T-helper 22 cell (primary cell): ENCODE data around the gene SLC25A20.
"Not testable (repeated sequence)": the region's sequence is repeated elsewhere in the genome, so short reads cannot be mapped to it uniquely, and the experiment has no call there.

Experiments used
- DNase-seq: peaks from one replicate; pipeline ENCODE4 v3.0.0-alpha.2; 2020; ENCODE audit warnings: low read depth

The SLC25A20 gene

GRCh38 chr3:48898383-48899234 is at the start of gene SLC25A20:
TSS of gene SLC25A20 (minus strand) at chr3:48898882. CDS start at chr3:48898794, 88 bp downstream.
- peak; percentile 74 for DNase-seq

- no peak for DNase-seq
Measured at GRCh38 chr3:48945891-48946549, 47.3 kb upstream of the SLC25A20 start.

- no peak for DNase-seq
Measured at GRCh38 chr3:48945432-48945831, 46.8 kb upstream of the SLC25A20 start.

DNA sequence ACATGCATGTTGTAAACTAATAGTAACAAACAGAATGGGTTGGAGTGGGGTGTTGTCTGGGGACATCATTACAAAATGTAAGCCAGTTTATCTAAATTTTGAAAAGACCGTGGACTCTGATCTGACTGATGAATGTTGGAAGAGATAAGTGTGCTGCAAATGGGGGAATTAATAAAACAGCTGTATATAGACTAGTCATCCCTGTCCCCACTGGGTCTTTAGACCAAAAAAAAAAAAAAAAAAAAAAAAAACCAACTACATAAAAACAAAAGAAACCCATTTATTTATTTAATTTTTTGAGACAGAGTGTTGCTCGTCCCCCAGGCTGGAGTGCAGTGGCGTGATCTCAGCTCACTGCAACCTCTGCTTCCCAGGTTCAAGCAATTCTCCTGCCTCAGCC is 40.0 kb upstream of the SLC25A20 start:
- DNase-seq = no peak

DNA sequence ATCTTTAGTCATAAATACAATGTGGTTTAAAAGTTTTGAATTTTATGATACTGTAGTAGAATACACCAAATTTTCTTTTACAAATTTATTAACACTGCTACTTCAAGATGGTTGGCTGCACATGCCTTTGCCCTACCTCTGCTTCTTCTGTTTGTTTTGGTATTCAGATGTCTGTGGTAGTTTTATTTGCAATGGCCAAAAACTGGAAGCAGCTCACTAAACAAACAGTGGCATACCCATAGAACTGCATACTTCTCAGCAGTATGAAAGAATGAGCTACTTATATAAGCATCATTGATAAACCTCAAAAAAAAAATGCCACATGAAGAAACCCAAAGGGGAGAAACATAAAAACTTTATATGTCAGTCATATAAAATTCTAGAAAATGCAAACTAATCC is 39.5 kb upstream of the SLC25A20 start:
- DNase-seq = no peak

- DNase-seq = no peak
Measured at GRCh38 chr3:48935530-48935929, 36.8 kb upstream of the SLC25A20 start.

DNA sequence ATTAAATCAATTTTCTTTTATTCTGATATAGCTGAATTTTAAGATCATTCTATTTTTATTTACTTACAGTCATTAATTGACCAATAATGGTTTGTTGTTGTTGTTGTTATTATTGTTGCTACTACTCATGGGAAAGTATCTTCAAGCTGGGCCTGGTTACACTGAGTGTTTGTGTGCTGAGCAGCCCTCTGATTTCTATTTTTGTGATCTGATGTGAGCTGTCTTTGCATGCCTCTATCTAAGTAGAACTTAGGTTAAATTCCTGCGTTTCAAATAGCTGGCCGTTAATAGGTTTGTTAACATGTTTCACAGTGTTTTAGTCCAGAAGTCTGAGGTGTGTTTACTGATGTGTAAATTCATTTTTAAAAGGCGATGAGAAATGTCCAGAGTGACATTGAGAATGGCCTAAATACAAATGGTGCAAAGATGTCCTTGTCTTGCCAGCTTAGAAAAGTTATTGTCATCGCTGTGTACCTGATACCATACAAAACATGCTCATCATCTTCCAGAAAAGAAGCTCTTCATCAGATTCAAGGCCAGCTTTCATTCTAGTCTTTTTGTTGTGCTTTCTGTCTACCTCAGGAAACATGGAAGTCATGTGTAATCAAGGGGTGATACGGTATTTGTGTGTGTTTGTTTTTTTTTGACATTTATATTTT is 35.8 kb upstream of the SLC25A20 start:
- DNase-seq = no peak

DNA sequence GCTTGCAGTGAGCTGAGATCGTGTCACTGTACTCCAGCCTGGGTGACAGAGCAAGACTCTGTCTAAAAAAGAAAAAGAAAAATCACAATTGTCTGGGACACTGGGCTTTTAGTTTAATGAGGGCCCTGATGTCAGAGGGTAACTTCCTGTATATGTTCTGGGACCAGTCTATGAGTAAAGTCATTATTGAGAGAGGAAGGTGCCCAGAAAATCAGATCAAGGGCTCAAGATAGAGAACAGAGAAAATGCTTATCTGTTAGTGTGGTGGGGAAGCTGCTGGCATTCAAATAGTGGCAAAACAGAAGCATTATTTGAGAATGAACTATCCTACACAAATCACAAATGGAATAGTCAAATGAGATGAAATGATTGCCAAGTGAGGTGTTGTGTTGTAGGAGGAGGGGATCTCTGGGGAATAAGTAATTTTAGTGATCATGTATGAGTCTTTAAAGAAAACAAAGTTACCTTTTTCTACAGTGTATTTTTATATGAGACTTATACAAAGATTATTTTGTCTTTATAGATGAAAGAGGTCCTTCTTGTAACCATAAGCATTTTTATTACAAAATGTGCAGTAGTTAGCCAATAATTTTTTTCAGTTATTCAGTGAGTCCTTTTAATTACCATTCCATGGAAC is 33.4 kb upstream of the SLC25A20 start:
- no peak for DNase-seq

GRCh38 chr3:48930590-48930989 is 31.9 kb upstream of the SLC25A20 start:
- DNase-seq = no peak

DNA sequence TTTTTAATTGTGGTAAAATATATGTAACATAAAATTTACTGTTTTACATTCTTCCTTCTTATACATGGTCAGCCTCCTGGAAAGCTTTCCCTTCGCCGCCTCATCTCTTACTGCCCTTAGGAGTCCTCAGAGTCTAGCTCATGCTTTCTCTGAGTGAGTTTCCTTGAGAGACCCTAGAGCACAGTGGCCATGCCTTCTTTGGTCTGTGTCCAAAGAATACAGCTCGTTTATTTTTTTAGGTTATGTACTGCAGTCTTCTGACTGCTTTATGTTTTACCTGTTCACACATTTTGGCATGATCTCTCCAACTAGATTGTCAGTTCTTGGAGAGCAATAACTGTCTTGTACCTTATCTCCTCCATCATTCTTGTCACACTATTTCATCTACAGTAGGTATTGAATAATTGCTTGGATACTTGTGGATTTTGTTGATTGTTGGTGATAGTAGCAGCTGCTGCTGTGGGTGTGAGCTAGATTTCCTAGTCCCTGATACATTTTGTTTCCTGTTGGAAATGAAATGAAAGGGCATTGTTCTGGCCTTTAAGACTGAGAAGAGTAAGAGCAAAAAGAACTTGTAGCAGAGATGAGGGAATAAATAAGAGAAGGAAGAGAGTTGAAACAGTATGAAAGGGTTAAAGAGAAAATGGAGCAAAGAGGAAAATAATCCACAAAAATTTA is 30.8 kb upstream of the SLC25A20 start:
- no peak for DNase-seq

DNA sequence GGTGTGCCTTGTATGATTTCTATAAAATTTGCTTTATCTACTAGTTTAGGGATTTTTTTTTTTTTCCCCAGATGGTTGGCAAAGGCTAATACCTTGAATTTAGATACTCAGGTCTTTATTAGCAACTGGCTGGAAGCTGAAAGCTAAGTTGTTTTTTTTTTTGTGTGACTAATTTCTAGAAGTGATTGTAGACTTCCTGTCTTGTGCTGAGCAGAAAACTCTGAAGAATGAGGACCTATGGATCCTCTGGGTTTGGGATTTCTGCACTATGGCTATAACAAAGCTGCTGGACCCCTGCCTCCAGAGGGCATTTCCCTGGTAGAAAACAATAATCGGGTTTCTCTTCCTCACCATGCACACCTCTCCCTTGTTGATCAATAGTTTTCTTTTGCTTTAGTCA is 30.0 kb upstream of the SLC25A20 start:
- DNase-seq = no peak

- no peak for DNase-seq
Measured at GRCh38 chr3:48927928-48928327, 29.2 kb upstream of the SLC25A20 start.

DNA sequence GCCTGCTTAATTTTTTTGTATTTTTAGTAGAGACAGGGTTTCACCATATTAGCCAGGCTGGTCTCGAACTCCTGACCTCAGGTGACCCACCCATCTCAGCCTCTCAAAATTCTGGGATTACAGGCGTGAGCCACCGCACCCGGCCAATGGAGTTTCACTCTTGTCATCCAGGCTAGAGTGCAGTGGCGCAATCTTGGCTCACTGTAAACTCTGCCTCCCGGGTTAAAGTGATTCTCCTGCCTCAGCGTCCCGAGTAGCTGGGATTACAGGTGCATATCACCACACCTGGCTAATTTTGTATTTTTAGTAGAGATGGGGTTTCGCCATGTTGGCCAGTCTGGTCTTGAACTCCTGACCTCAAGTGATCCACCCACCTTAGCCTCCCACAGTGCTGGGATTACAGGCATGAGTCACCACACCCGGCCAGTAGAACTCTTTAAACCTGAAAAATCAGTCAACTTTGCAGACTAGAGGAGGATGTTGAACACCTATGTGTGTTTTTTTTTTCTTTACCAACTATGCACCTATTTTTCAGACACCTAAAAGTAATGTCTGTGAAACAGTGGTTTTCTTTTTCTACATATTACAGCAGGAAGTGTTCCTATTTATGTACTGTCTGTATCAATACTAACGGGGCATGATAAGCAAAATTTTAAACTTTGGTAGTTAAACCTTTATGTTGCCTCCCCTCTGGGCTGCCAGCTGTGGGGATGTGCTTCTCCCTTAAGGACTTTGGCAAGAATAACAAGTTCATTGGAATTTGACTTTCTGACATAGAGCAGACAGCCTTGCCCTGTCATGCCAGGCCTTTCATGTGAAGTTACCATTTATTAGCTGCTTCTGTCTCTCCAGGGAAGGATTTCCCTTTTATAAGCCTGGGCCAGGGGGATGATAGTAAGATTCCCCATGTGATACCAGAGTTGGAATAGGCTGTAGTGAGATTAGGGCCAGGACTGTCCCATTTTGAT is 28.0 kb upstream of the SLC25A20 start:
- DNase-seq = no peak

- DNase-seq = peak; percentile 50
Measured at GRCh38 chr3:48919215-48920138, 20.8 kb upstream of the SLC25A20 start.

DNA sequence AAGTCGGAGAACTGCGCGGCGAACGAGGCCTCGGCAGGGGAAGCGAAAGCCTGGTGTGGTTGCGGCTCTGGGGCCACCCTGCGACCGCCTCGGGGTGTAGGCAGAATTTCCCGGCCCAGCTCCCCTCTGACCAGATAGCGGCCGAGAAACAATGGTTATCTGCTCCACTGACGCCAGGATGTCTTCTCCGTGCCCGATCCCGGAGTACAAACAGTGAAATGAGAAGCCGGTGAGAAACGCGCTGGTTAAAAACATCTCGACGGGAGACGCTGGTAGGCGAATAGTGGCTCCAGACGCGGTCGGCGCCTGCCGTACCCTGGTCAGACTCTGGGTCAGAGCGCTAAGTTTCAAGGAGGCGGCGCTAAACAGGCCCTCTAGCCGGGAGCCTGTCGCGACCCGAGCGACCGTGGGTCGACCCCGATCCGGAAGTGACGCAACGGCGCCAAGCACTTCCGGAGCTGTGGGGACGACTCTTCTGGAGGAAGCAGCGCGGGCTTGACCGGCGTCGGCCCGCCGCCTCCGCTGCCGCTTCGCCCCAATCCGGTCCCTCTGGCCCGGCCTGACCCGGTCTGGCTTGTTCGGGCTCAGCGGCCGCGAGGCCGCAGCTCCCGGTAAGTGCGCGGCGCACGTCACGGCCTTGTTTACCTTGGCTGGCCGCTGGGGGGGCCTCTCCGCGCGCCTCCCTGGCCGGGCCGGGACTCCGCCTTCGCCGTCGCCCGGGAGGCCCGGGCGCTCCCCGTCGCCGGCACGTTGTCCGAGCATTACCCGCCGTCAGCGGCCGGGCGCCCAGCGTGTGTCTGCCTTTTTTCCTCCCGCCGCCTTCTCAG is 19.9 kb upstream of the SLC25A20 start, which contains the start of gene ARIH2:
TSS of gene ARIH2 (plus strand) at position 455 of the 827 bp plus-strand sequence. CDS start 8,717 bp downstream, outside the sequence.
- DNase-seq = peak; percentile 82

GRCh38 chr3:48915296-48915695 is 16.6 kb upstream of the SLC25A20 start:
- DNase-seq = no peak

- not testable (repeated sequence) for DNase-seq
Measured at GRCh38 chr3:48907026-48907425, 8.3 kb upstream of the SLC25A20 start.

- DNase-seq = no peak
Measured at GRCh38 chr3:48899273-48899672, 591 bp upstream of the SLC25A20 start.
